Activated CD8-positive, alpha-beta memory T cell treated with anti-CD3 and anti-CD28 coated beads for 48 hours (primary cell): ENCODE measurements around the gene LGALS4.
"Not testable (repeated sequence)": the region's sequence is repeated elsewhere in the genome, so short reads cannot be mapped to it uniquely, and the experiment has no call there.

Source experiments
- DNase-seq, 3 experiments: peaks; one replicate each; pipeline ENCODE4 v3.0.0-alpha.2; 2020; ENCODE audit warnings: low read depth in 2 of 3, low spot score in 2 of 3

LGALS4 gene

DNA sequence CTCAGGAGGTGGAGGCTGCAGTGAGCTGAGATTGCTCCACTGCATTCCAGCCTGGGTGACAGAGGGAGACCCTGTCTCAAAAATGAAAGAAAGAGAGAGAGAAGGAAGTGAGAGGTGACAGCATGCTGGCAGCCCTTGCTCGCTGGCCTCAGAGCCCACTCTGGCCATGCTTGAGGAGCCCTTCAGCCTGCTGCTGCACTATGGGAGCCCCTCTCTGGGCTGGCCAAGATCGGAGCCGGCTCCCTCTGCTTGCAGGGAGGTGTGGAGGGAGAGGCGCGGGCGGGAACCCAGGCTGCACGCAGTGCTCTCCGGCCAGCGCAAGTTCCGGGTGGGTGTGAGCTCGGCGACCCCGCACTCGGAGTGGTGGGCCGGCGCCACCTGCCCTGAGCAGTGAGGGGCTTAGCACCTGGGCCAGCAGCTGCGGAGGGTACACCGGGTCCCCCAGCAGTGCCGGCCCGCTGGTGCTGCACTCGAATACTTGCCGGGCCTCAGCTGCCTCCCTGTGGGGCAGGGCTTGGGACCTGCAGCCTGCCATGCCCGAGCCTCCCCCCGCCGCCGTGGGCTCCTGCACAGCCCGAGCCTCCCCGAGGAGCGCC lies 8.6 kb upstream of the LGALS4 start:
- not testable (repeated sequence) for DNase-seq

DNA sequence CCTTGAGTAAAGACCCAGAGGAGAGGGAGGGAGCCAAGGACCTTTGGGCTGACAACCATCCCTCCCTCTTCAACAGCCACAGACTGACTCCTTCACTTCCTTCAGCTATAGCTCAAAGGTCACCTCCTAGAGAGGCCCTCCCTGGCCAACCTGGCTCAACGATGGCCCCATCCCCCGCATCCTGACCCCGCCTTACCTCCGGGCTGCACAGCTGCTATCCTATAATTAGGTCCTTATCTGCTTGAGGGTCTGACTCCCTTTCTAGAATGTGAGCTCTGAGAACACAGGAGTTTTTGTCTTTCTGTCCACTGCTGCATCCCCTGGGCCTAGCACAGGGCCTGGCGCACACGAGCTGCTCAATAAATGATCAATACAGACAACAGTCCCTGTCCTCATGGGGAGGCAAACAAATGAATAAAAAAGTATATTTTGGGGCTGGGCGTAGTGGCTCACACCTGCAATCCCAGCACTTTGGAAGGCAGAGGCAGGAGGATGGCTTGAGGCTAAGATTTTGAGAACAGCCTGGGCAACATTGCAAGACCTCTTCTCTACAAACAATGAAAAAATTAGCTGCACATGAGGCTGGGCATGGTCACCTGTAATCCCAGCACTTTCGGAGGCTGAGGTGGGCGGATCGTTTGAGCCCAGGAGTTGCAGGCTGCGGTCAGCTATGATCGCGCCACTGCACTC lies 6.6 kb upstream of the LGALS4 start:
- no peak for DNase-seq

DNA sequence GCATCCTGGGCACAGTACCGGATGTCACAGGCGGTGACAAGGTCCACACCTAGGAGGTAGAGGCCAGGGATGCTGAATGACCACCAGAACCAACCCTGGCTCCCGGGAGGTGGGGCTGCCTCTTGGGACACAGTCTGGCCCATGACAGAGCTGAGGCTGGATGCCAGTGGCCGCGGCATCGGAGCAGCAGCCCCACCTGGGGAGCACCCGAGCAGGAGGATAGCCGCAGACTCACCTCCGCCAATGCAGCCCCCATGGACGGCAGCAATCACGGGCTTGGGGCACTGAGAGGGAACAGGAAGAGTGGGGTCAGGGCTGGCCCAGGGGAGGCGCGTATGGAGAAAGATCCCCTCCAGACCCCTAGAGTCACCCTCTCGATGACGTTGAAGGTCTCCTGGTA lies 4.3 kb upstream of the LGALS4 start:
- no peak for DNase-seq

DNA sequence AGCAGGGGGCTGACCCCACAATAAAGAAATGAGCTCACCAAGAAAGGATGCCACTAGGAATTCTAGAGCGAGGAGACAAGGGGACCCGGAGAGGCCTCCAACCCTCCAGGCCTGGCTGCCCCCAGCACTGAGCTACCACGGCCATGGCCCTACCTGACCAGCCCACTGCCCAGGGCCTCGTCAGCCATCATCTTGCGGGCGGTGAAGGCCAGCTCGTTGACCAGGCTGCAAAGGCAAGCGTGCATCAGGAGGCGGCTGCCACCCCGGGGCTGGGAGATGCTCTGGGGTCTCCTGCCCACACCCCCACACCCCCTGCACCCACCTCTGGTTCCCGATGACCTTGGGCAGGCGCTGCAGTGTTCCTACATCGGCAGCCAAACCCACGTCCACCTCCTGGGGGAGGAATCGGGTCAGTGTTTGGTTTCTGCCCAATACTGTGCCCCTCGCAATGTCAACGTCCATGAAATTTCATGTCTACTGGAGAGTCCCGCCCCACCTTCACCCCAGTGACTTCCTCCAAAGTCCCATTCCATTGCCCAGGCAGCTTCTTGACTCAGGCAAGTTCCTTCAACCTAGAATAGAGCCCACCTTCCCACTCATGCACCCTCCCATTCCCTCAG lies 3.5 kb upstream of the LGALS4 start:
- DNase-seq, result no peak

DNA sequence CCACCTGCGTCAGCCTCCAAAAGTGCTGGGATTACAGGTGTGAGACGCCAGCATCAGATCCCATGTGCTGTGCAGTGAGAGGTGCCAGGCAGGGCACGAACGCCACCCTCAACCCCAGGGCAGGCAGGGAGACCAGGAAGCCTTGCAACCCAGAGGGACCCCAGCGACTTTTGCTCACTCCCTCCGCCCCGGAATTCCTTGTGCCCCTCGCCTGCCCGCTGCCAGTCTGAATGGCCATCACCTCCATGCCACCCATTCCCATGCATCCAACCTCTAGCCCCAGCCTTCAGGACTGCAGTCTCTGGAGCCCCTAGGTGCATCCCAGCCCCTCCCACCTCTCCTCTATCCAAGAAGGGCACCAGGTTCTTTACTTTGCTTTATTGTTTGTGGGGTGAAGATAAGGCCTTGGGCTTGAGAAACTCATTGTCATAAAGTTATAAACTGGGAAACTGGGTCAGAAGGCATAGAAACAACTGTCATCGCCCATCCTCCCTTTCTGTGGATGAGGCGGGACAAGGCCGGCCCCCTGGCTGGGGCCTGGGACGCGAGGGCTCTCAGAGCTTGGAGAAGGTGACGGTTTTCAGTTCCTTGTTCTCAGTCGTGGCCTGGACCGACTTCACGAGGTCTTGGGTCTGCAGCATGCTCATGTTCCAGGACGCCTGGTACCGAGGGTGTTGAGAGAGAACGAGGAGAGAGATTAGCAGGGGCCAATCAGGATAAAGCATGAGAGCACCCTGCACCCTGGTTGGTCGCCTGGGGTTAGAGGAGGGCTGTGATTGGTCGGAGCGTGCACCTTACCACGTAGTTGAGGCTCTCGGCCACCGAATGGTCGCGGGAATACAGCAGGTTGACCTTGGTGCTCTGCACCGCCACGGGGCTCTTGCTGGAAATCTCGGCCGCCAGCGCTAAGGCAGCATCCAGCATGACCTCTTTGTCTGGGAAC lies 2.6 kb upstream of the LGALS4 start:
- DNase-seq, result no peak

DNA sequence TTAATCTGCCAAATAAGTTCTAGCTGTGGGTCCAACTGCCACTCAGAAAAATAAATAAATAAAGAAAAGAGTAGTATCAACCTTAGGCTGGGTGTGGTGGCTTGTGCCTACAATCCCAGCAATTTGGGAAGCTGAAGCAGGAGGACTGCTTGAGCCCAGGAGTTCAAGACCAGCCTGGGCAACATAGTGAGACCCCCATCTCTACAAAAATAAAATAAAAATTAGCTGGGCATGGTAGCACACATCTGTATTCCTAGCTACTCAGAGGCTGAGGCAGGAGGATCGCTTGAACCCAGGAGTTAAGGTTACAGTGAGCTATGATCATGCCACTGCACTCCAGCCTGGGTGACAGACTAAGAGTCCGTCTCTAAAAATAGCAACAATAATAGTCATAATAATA lies 1.2 kb upstream of the LGALS4 start:
- not testable (repeated sequence) for DNase-seq

DNA sequence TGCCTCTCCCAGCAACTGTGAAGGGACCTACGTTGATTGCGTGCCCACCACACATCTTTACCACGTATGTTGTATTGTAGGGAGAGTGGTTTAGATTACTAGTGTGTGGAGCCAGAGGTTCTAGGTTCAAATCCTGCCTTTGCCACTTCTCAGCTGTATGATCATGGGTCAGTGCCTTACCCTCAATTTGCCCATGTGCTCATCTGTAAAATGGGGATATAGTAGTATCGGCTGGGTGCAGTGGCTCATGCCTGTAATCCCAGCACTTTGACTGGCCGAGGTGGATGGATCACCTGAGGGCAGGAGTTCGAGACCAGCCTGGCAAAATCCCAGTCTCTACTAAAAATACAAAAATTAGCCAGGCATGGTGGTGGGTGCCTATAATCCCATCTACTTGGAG lies 578 bp upstream of the LGALS4 start:
- no peak for DNase-seq

DNA sequence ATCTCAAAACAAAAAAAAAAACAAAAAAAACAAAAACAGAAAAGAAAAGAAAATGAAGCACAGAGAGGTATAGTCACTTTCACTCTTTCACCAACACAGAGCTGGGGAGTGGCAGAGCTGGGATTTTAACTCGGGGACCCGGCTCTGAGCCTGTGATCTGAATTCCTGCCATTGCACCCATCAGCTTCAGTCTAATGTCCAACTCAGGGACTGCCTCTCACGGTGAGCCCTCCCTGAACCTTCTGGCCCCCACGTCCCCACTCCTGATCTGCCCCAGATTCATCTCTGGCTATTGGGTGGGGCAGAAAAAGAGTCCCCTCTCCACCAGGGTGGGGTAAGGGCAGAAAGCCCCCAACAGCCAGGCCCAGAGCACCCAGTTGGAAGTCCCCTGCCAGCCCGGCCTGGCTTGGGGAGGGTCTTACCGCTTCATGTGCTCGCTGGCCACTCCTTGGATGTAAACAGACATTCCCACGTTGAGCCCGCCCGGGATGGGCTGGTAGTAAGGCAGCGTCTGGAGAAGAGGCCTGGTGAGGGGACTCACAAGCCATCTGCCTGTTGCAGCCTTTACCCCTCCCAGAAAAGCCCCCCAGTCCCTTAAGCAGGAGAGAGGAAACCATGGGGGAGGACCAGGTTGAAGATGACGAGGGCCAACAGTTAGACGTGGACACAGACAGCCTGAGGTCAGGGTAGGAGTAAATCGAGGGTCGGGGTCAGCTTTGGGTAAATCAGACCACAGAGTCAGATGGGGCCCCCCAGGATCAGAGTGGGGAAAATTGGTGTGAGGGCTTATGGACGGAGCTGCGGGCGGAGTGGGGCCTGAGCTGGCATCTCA lies 520 bp downstream of the LGALS4 start:
- no peak for DNase-seq

DNA sequence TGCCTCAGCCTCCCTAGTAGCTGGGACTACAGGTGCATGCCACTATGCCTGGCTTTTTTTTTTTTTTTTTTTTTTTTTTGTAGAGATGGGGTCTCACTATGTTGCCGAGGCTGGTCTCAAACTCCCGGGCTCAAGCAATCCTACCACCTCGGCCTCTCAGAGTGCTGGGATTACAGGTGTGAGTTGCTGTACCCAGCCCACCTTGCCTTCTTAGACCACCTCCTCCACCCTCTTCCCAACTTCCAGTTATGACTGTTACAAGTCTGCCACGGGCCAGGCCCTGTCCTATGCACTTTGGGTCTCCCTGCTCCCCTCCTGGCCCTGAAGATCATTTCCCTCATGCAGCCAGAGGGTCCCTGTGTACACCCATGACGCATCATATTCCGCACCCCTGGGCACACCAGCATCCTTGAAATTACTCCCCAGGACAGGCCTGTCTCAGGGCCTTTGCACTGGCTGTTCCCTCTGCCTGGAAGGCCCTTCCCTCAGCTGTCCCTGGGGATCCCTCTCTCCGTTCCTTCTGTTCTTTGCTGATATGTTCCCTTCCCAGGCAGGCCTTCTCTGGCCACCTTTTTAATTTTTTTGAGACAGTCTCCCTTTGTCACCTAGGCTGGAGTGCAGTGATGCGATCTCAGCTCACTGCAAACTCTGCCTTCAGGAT lies 3.0 kb downstream of the LGALS4 start:
- DNase-seq, result no peak

DNA sequence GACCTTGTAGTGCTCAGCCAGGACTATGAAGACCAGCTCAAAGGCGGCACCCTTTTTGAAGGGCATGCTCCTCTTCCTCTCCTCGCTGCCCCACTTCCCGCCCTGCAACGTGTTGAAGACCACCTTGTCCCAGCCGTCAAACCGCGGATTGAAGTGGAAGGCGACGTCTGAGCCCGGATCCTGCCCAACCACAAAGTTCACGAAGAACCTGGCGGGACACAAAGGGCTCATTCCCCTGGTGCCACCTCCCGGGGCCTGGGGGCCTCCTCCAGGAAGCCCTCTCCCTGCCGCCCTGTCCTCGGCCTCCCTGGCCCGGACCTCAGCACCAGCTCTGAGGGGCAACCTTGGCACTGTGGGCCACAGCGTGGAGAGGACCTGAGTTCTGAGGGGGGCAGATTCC lies 4.0 kb downstream of the LGALS4 start:
- DNase-seq, result no peak

DNA sequence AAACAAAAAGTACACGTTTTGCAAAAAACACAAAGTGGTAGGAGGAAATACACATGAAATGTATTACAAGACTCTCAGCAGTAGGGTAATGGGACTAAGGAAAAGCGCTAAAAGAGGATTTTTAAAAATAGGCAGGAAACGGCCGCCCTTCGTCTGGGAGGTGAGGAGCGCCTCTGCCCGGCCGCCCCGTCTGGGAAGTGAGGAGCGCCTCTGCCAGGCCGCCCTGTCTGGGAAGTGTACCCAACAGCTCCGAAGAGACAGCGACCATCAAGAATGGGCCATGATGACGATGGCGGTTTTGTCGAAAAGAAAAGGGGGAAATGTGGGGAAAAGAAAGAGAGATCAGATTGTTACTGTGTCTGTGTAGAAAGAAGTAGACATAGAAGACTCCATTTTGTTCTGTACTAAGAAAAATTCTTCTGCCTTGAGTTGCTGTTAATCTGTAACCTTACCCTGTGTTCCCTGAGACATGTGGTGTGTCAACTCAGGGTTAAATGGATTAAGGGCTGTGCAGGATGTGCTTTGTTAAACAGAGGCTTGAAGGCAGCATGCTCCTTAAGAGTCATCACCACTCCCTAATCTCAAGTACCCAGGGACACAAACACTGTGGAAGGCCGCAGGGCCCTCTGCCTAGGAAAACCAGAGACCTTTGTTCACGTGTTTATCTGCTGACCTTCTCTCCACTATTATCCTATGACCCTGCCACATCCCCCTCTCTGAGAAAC lies 5.2 kb downstream of the LGALS4 start:
- not testable (repeated sequence) for DNase-seq

DNA sequence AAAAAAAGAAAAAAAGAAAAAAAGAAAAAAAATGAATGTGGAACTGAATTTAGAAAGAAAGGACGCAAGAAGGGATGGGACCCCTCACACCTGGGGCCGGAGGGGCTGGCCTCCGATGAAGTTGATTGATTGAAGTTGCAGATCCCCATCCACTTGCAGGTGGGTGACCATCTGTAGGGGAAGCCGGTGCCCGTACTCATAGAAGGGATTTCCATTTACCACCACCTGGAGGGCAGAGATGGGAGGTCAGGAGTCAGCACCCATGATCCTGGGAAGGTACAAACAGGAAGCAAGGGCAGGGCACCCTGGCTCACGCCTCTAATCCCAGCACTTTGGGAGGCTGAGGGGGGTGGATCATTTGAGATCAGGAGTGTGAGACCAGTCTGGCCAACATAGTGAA lies 6.4 kb downstream of the LGALS4 start:
- DNase-seq, result no peak

DNA sequence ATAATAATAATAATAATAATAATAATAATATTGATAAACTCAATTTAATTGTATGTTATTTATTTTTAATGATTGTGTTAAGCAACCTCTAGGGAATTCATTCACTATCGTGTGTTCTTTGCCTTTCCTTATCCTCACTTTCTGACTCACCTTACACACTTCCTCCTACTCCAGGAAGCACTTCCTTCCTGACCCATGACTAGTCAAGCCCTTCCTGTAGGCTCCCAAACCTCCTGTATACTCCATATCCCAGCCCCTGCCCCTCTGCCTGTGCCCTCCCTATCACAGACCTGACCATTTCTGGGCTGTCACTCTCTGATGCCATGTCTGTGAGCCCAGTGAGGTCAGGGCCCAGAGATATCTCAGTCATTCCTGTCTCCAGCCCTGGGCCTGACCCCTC lies 7.6 kb downstream of the LGALS4 start:
- DNase-seq, result no peak

DNA sequence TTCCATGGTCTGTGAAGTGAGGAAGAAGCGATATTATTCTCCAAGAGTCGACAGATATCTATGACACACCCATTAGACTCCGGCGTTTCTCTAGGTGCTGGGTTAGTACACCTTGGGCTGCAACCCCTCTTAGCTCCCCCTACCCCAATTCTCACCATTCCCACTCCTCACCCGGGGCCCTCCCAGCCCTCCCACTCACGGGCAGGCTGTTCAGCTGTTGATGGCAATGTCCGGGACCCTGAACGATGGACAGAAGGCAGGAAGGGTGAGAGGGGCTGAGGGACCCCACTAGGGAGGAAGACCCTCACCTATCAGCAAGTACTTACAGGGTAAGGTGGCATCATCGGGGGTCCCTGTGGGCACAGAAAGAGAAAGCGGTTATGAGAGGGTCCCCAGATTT lies 9.2 kb downstream of the LGALS4 start:
- no peak for DNase-seq

DNA sequence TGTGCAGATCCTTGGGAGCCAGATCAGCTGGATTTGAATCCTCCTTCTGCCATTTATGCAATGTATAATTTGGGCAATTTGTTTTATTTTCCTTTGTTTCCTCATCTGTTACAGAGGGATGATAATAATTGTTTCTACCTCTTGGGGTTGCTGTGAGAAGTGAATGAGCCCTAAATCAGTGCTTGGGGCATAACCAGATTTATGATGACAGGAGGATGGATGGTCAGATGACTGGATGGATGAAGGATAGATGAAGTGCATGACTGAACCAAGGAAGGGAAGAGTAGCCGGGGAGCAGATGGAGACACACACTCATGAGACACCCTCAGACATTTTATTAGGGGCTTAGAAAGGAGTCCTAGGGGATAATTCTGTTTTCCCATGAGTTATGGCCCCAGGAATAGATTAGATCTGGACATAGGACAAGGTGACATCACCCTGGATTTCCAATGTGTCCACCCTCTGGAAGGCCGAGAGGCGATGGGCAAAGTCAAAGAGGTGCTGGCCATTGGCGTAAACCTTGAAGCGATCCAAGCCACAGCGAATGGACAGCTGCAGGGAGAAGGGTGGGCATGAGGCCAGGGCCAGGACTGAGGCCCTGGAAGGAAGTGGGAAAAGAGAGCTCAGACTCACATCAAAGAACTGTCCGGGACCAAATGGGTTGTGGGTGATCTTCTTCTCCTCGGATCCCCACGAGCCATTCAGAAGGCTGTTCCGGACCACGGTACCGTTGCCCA lies 11.2 kb downstream of the LGALS4 start:
- no peak for DNase-seq

DNA sequence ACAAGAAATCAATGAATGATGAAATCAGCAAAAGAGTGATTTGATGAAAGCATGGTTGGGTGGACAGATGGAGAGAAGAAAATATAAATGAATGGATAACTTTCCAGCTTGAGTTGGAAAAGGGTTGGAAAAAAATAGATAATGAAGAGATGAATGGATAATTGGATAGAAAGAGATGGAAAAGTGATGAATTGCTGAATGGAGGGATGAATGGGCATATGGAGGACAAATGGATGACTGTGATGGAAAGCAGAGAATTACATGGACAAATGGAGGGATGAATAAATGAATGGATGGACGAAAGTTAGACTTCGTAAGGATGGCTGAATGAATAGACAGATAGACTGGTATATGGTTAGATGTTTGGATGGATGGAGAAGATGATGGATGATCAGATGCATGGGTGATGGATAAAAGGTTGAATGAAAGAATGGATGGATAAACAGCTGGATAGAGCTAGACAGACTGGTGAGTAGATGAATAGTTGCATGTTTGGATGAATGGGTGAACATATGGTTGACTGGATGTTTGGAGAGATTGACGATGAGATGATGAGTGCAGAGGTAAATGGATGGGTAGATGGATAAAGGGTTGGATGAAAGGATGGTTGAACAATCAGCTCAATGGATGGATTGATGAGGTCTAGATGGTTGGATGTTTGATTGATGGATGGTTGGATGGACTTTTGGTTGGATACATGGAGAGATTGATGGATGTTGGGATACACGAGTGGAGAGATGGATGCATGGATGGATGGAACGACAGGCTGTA lies 12.0 kb downstream of the LGALS4 start:
- DNase-seq, result no peak

DNA sequence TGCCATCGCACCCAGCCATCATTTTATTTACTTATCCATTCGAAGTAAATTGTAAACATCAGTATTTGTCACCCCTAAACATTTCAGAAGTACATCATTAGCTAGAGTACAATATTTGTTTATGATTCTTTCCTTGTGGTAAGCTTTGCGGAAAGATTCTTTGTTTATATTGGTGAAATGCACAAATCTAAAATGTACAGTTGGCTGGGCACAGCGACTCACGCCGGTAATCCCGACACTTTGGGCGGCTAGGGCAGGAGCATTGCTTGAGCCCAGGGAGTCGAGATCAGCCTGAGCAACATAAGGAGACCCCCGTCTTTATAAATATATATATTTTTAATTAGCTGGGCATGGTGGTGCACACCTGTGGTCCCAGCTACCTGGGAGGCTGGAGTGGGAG lies 13.6 kb downstream of the LGALS4 start:
- DNase-seq, result no peak

DNA sequence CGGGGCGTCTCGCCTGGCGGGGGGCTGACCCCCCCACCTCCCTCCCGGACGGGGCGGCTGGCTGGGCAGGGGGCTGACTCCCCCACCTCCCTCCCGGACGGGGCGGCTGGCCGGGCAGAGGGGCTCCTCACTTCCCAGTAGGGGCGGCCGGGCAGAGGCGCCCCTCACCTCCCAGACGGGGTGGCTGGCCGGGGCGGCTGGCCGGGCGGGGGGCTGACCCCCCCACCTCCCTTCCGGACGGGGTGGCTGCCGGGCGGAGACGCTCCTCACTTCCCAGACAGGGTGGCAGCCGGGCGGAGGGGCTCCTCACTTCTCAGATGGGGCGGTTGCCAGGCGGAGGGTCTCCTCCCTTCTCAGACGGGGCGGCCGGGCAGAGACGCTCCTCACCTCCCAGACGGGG lies 15.0 kb downstream of the LGALS4 start:
- DNase-seq, result not testable (repeated sequence)
